Prostate gland (tissue), 2 donors: ENCODE data around the gene NPDC1. TPM values are rescaled to one million over a fixed set of nuclear protein-coding genes. Genes with fewer than 3 reads are reported as not detected.
A peak's percentile ranks its signal among the peaks of the same experiment; 100 is the strongest.

Experiments
- DNase-seq: peaks from one replicate; pipeline ENCODE4 v3.0.0-alpha.2; 2019; ENCODE audit warnings: low spot score
- H3K27ac ChIP-seq, 2 donors: fragments of 200-600 bp; sonication (generic); 2 replicates each; pipeline ENCODE4 v1.5.1; 2017 to 2019
- H3K27me3 ChIP-seq: fragments of 200-600 bp; sonication (generic); replicated peaks from 2 replicates; pipeline ENCODE4 v1.5.1; 2019; ENCODE audit not compliant: insufficient read depth
- H3K36me3 ChIP-seq, 2 donors: fragments of 200-600 bp; sonication (generic); 1 replicate in 1 of 2; 2 replicates in 1 of 2; pipeline versions ENCODE4 v1.5.1 to v1.8.1; 2017 to 2019
- H3K4me1 ChIP-seq: fragments of 200-600 bp; sonication (generic); replicated peaks from 2 replicates; pipeline ENCODE4 v1.5.1; 2019
- H3K4me3 ChIP-seq, 2 donors: fragments of 200-600 bp; sonication (generic); 2 replicates each; pipeline ENCODE4 v1.5.1; 2017 to 2019
- H3K9me3 ChIP-seq: fragments of 200-600 bp; sonication (generic); 2 replicates; pipeline ENCODE4 v1.5.1; 2017
- POLR2A ChIP-seq: fragments of 450-650 bp; IDR thresholded peaks from one replicate; pipeline ENCODE4 v1.6.1; 2016; ENCODE audit warnings: antibody characterized with exemption, mild to moderate bottlenecking
- POLR2AphosphoS5 ChIP-seq: sonication (generic); formaldehyde crosslinking; IDR thresholded peaks from one replicate; pipeline ENCODE4 v1.6.1; 2017; ENCODE audit warnings: antibody characterized with exemption
- WGBS: methylation state at CpG from one replicate; pipeline ENCODE4 v1.1.5; 2018; 5-methylcytosine and 5-hydroxymethylcytosine counted together
- intact Hi-C: fragments of 100-400 bp; cut with DNase I; formaldehyde crosslinking; loops from one replicate; pipeline ENCODE4 v1.14.2; 2022
- total RNA-seq, 2 donors: library from RNA; depleted of rRNA; stranded (reverse); fragments of >200 nt; gene quantifications; one replicate each; pipeline ENCODE4 v1.1.0, GENCODE V29; 2016
- TF ChIP-seq, protein P1 (sequence below), 4 experiments: fragments of 200-600 bp in 2 of 4; fragments of 450-650 bp in 2 of 4; sonication (generic) in 2 of 4; IDR thresholded peaks; 1 replicate in 3 of 4; 2 replicates in 1 of 4; pipeline ENCODE4 v1.5.1; 2016 to 2019; ENCODE audit warnings: antibody characterized with exemption in 4 of 4, mild to moderate bottlenecking in 2 of 4, moderate library complexity in 2 of 4

Gene NPDC1
- total RNA-seq, 2 donors from 2014 or later: 384 to 427 TPM

DNA sequence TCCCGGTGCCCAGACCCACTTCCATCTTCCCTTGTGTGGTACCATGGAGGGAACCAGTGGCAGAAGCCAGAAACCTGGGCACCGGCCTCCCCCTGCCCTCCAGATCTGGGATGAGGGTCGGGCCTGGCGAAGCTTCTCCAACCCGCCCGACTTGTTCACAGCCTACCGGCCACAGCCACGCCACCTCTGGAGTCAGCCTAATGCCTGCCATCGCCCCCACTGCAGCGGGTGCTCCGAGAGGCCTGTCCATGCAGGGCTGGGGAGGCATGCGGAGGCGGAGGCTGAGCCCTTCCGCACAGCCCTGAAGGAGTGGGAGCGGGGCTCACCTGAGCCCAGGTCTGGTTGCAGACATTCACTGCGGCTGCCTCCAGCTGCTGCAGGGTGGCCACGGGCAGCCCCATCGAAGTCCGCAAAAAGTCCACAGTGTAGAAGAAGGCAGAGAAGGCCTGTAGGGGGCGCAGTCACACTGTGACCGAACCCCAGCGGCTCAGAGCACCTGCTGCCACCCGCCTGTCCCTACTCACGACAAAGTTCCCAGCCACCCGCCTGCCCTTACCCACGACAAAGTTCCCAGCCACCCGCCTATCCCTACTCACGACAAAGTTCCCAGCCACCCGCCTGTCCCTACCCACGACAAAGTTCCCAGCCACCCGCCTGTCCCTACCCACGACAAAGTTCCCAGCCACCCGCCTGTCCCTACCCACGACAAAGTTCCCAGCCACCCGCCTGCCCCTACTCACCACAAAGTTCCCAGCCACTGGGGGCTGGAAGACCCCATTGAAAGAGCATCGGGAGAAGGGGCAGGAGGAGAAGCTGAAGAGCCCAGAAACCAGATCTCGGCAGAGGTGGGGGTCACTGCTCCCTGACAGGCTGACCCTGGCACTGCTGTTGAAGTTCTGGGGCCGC lies 3.8 kb upstream of the NPDC1 start:
- H3K4me1 ChIP-seq: peaks cover 40% of the 10 kb centered on the region
- no peak for TF ChIP-seq POLR2AphosphoS5
- TF ChIP-seq, protein P1, sequence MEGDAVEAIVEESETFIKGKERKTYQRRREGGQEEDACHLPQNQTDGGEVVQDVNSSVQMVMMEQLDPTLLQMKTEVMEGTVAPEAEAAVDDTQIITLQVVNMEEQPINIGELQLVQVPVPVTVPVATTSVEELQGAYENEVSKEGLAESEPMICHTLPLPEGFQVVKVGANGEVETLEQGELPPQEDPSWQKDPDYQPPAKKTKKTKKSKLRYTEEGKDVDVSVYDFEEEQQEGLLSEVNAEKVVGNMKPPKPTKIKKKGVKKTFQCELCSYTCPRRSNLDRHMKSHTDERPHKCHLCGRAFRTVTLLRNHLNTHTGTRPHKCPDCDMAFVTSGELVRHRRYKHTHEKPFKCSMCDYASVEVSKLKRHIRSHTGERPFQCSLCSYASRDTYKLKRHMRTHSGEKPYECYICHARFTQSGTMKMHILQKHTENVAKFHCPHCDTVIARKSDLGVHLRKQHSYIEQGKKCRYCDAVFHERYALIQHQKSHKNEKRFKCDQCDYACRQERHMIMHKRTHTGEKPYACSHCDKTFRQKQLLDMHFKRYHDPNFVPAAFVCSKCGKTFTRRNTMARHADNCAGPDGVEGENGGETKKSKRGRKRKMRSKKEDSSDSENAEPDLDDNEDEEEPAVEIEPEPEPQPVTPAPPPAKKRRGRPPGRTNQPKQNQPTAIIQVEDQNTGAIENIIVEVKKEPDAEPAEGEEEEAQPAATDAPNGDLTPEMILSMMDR (IDR thresholded peaks at IDR 0.05): peak; percentile 17 to 81 (median 62)
- H3K36me3 ChIP-seq: no peaks in the 10 kb centered on the region
- H3K4me3 ChIP-seq: no peak overlapping the region
- H3K9me3 ChIP-seq: no peaks in the 10 kb centered on the region
- no peaks in the 10 kb centered on the region for H3K27me3 ChIP-seq
- intact Hi-C loops: no loop called here
- DNase-seq: peak; percentile 61
- H3K27ac ChIP-seq: no peak overlapping the region
- 45% methylated on average over 37 of the region's 38 CpGs for WGBS

DNA sequence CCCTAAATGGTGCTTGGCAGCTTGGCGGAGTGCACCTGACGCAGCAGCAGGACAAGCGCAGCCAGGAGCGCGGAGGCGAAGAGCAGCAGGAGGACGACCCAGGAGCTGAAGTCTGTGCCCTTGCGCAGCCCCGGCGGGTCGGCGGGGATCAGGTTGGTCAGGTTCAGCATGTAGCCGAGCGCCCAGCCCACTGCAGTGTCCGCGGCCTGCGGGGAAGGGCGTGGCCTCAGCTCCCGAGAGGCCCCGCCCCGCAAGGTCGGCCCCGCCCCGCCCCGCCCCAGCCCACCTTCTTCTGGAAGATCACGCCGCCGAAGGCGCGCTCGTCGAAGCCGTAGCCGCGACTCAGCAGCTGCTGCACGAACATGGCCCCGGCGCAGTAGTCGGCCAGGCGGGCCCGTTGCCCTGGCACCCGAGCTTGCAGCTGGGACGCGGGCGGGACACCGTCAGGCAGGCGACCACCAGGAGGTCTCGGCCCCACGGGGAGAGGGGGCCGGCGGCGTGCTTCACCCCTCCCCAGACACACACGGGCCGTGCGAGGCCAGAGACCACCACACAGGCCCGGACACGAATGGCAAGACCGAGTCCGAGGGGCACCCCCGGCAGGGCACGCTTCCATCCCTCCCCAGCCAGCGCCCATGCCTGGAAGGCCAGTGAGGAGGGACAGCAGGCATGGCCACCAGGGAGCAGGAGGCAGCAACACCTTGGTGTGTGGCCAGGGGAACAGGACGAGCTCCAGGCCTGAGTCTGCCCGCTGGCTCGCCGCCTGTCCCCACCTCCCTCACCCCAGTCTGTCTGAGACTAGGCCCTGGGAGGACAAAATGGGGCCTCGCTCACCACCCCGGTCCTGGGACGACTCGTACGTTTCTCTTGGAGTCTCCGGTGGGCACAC lies 2.9 kb upstream of the NPDC1 start:
- TF ChIP-seq, protein P1 (IDR thresholded peaks at IDR 0.05): peak in 1 of 4 experiments; percentile 28
- TF ChIP-seq POLR2AphosphoS5: no peak
- Histone ChIP-seq H3K36me3 (no peaks in the 10 kb centered on the region), H3K4me1 (peaks cover 38% of the 10 kb centered on the region), H3K9me3 (no peaks in the 10 kb centered on the region), H3K4me3 (no peak overlapping the region), H3K27ac (no peak overlapping the region), H3K27me3 (no peaks in the 10 kb centered on the region)
- peak; percentile 54 for DNase-seq
- intact Hi-C loops: no loop called here
- WGBS: 23% methylated on average over 44 of the region's 72 CpGs

DNA sequence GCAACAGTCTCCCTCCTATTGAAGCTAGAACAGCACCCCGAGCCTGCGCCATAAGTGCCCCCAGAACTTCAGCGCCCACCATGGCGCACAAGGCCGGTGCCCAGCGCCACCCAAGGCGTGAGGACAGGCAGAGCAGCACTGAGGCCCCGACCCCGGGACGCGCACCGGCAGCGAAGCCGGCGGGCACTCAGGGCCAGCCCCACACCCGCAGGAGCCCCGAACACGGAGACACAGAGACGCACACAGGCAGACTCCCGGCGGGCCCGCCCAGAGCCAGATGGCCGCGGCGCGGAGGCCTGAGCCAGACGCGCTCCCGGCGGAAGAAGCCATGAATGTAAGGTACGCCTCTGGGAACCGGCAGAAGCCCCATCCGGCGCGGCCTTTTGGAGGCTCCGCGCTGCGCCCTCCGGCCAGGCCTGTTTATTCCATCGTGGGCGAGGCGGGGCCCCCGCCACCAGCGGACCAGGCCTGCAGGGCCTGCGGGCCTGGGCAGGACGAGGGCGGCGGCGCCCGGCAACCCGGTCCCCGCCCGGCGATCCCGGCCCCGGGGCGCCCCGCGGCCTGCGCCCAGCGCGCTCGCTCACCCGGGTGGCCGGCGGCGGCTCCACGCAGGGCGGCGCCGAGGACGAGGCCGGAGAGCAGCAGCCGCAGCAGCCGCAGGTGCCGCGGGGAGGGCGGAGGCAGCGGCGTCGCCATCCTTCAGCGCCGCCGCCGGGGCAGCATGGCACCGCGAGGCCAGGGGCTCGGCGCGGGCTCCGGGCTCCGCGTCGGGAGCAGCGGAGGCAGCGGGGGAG lies 486 bp downstream of the NPDC1 start:
- intact Hi-C loops: no loop called here
- TF ChIP-seq POLR2A (no peak), POLR2AphosphoS5 (no peak)
- TF ChIP-seq, protein P1 (IDR thresholded peaks at IDR 0.05): no peak
- WGBS: 2% methylated on average over 83 of the region's 96 CpGs
- H3K27me3 ChIP-seq: no peaks in the 10 kb centered on the region
- DNase-seq: no peak
- peaks cover 0 to 3% of the 10 kb centered on the region in 2 donors for H3K36me3 ChIP-seq
- H3K4me3 ChIP-seq: peak overlapping the region; percentile 53 to 58
- peak overlapping the region; percentile 85 to 87 for H3K27ac ChIP-seq
- H3K9me3 ChIP-seq: no peaks in the 10 kb centered on the region
- peaks cover 45% of the 10 kb centered on the region for H3K4me1 ChIP-seq

DNA sequence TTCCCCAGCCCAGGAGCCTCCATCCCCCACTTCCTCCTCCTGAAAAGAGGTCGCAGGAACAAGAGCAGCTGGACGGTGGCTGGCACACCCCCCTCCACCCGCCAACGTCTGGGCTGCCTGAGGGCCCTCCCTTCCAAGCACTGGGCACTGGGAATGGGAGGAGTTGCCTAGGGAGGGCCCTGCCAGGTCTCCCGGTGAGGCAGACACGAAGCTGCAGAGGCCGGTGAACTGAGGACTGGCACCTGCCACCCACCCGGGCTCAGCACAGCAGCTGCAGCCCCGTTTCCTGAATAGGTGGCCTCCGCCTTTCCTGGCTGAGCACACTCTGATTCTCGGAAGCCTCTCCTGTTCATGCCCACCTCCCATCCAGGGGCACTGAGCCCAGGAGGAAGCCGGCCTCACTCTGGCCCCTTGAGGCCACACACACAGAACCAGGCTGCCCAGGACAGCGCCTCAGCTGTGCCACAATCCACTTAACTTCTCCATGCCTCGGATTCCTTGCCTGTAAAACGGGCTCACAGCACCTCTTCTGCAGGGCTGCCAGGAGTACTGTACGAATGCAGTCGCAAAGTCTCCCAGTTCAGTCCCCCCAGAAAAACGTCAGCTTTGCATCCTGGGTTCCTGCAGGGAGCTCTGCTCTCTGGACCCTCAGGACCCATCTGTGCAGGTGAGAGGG lies 1.3 kb downstream of the NPDC1 start:
- Histone ChIP-seq H3K27me3 (no peaks in the 10 kb centered on the region), H3K4me3 (peak overlapping the region; percentile 53 to 58), H3K4me1 (peaks cover 44% of the 10 kb centered on the region), H3K9me3 (no peaks in the 10 kb centered on the region), H3K27ac (peak overlapping the region; percentile 85 to 87), H3K36me3 (peaks cover 0 to 8% of the 10 kb centered on the region in 2 donors)
- peak; percentile 62 for TF ChIP-seq POLR2AphosphoS5
- TF ChIP-seq, protein P1 (IDR thresholded peaks at IDR 0.05): no peak
- TF ChIP-seq POLR2A: peak; percentile 29
- intact Hi-C loops: no loop called here
- DNase-seq: no peak
- WGBS: 29% methylated on average over 18 of the region's 18 CpGs
